Measurements from ENCODE around the gene SELENOP.
"Not testable (repeated sequence)": the region's sequence is repeated elsewhere in the genome, so short reads cannot be mapped to it uniquely, and the experiment has no call there.

SELENOP gene, protein sequence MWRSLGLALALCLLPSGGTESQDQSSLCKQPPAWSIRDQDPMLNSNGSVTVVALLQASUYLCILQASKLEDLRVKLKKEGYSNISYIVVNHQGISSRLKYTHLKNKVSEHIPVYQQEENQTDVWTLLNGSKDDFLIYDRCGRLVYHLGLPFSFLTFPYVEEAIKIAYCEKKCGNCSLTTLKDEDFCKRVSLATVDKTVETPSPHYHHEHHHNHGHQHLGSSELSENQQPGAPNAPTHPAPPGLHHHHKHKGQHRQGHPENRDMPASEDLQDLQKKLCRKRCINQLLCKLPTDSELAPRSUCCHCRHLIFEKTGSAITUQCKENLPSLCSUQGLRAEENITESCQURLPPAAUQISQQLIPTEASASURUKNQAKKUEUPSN

DNA sequence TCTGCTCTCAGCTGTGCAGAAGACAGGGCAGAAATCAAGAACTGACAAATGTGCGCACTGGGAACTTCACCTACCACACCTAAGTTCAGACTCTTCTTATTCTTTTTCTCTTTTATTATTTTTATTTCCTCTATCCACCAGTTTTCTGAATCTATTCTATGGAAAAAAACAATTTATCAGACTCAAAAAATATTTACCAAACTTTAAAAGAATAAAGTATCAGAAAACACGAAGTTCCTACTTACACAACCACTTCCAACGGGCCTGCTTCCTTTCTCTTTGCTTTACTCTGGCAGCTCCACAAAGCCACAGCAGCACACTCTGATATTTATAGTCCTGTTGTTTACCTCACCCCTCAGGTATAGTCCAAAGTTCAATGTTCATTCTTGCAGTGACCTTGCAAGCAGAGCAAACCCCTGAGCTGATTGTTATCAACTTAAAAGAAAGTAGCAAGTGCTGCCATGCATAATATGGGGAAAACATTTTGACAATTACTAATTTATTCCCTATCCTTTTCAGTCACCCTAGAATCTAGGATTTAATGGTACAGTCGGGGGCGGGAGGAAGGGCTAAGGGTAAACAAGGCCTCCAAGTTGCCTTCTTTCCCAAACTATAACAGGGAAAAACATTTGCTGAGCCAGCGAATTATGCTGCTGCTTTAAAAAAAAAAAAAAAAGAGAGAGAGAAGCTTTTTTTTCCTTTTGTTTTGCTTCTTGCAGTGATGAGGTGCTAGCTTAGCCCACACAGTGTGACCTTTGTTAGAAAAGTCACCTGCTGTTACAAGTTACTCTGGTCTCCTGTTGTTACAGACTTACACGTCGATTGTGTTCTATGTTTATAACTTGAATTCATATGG lies at the start of gene SELENOP:
TSS of gene SELENOP (minus strand) at position 302 of the 856 bp plus-strand sequence. CDS start 3,539 bp downstream, outside the sequence.
- peak; percentile 97 for DNase-seq (ENCODE audit: low spot score)

DNA sequence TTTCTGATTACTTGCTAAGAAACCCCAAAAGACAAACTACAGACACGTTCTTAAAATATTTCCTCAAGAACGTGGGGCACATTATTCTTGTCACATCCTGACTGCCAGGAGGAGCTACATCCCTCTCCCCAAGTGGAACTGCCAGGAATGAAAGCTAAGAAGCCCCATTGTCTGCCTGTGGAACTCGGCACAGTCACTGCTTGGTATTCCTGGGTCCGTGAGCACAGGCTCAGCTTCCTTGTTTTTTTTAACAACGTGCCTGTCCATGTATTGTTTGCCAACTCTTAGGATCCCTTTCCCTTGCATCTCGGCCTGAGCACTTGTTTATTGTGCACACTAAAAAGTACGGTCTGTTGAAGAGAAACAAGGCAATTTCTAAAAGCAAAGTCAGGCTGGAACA lies 47.0 kb upstream of the SELENOP start:
- DNase-seq (ENCODE audit: low spot score): peak; percentile 98

DNA sequence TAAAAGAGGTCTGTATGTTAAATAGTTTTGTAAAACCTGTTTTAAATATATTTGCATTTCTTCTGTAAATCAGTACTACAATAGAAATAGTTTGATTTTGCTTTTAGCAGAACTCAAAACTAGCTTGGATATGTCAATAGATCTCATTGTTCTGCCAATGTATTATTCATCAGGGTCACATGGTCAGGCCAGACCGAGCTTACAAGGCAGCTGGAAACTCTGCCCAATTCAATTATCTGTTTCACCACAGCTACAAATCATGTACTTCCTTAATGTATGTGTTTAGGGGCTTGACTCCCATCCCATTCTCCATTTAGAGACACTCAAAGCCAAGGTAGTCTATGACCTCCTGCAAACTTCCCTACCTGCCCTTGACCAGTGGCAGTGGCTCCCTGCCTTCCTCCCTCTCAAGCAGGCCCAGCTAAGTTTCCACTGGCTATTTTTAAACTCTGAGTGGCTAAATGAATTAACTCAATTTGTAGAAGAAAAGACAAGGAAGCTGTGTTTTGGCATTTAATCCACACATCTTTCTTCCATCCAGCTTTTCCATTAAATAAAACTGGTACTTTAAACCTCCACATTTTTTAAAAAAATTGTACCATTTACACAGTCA lies 46.4 kb upstream of the SELENOP start:
- peak; percentile 98 for DNase-seq (ENCODE audit: low spot score)

DNA sequence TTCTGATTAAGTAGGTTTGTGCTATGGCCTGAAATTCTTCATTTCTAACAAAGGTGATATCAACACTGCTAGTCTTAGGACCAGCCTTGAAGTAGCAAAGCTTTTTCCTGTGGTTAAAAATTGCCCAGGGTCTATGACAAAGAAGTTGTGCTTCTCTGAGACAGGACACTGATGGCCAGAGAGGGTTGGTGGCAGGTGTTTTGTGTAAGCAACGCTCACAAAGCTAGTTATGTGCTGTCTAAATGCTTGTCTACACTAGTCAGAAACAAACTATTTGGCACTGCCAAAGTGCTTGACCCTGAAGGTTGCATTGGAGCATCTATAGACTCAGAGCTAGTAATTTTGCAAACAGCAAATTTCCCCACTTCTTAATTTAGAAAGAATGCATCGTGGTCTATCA lies 44.1 kb upstream of the SELENOP start:
- no peak for DNase-seq (ENCODE audit: low spot score)

DNA sequence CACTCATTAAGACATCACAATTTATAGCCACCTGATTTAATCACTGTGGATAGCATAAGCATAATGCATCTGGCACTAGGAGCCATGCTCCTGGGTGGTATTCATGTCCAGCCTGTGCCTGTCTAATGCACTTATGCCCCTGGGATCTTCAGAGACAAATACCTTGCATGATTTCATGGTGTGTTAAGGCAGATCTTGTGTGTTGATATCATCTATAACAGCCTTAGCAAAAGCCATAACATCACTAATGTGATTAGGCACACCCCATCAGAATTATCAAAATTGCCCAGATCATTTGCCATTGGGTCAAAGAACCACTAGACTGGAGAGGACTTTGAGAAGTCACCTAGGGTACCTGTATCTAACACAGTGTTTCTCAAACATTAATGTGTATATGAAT lies 43.7 kb upstream of the SELENOP start:
- no peak for DNase-seq (ENCODE audit: low spot score)

DNA sequence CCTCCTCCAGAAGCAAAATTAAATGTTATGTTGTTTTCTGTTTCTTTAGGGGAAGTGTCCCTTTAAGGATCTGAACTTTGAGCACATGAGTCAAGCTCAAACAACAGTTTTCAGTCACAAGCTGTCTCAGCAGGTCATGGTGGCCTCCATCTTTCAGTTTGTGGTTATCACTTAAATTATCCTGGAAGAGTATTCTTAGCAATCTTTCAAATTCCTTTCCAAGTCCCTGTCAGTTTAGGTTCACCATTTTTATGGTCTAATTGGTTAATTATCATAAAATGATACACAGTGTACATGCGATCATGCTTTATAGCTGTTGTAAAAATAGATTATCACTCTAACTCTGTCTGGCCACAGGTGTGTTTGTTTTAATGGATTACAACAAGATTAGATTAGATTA lies 43.1 kb upstream of the SELENOP start:
- no peak for DNase-seq (ENCODE audit: low spot score)

DNA sequence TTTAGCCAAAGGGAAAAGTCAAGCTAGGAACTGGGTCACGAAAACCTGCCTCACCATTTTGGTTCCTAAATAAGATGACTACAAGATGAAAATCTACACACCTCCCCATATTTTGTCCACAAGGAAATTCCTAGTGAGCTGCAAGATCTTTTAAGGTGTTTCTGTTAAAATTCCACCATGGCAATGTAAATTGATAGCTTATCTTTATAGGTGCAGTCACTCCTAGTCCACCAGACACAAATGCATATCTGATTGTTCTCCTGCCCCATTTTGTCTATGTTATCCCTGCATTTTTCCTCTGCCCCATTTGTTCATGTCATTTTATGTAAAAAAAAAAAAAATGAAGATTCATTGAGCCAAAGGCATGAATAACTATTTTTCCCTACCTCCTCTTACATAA lies 41.1 kb upstream of the SELENOP start:
- DNase-seq (ENCODE audit: low spot score): no peak

DNA sequence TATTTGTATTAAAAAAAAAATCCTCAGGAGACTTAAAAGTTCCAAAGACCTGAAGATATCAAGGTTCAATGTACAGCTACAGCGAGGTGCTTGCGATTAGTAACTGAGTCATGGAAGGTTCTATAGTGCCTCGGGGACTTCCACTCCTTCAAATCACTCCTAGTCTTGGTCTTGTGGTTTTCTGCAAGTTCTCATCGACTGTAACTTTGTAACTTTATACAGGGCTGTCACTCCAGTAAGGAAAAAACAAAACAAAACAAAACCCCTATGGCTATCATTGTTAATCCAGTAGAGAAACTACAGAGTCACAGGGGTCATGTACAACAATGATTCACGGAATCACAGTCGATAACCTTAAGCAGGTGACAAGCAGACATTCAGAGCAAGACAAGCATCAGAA lies 39.8 kb upstream of the SELENOP start:
- no peak for DNase-seq (ENCODE audit: low spot score)

DNA sequence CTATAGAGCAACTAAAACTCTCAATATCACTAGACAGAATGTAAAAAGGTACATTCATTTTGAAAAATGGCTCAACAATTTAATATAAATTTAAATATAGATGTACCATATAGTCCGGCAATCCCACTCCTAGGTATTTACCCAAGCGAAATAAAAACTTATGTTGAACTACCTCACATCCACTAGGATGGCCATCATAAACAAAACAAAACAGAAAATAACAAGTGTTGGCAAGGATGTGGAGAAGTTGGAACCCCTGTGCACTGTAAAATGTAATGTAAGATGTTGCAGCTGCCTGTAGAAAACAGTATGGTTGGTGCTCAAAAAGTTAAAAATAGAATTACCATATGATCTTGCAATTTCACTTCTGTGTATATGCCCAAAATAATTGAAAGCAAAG lies 36.9 kb upstream of the SELENOP start:
- DNase-seq (ENCODE audit: low spot score): no peak

DNA sequence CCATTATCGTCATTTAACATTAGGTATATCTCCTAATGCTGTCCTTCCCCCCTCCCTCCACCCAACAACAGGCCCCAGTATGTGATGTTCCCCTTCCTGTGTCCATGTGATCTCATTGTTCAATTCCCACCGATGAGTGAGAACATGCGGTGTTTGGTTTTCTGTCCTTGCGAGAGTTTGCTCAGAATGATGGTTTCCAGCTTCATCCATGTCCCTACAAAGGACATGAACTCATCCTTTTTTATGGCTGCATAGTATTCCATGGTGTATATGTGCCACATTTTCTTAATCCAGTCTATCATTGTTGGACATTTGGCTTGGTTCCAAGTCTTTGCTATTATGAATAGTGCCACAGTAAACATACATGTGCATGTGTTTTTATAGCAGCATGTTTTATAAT lies 32.7 kb upstream of the SELENOP start:
- DNase-seq (ENCODE audit: low spot score): not testable (repeated sequence)

DNA sequence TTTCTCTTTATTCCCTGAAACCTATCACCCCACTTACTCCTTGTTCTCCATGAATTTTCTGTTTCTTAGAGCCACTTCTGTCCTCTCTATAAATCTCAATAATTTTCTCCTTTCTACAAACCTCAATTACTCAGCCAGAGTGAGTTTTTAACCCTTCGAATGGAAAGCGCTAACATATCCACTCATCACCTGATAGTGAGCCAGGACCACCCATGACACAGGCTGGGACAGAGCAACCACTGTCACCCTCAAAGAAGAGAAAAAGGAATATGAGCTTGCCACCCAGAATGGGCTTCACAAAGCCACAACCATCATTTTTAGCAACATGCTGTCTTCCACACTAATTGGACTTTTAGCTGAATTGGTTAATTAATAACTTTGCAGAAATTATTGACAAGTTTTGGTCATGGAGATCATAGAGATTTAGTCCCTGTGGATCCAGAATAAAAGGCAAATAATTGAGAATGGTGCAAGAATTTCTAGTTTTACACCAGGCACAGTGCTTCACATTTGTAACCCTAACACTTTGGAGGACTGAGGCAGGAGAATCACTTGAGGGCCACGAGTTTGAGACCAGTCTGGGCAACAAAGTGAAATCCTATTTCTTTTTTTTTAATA lies 32.1 kb upstream of the SELENOP start:
- DNase-seq (ENCODE audit: low spot score): no peak

DNA sequence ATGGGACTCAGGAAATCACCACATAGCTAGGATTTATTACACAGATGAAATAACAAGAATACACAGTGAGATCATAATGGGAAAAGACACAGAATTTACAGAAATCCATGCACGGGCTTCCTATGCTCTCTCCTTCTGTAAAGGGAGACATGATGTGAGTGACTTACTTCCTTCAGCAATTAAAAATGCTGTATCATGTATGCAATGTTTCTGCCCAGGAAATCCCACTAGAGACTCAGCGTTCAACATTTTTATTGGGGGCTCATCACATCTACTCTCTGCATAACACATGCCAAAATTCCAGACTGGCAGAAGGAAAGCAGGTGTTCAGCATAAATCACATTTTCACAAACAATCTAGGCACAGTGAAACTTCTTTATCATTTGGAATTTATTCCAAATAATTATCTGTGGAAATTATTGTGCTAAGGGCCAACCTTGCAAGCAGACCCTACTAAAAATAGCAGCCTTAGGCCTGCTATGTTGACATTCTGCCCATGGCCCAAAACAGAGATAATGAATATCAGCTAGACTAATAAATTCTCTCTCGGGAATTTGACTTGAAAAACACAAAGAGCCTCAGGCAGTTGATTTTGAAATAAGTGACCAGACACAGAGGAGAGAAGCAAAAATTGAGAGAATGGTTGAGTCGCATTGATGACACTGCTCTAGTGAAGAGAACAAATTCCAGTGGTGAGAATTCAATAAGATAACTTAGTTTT lies 31.4 kb upstream of the SELENOP start:
- DNase-seq (ENCODE audit: low spot score): no peak

DNA sequence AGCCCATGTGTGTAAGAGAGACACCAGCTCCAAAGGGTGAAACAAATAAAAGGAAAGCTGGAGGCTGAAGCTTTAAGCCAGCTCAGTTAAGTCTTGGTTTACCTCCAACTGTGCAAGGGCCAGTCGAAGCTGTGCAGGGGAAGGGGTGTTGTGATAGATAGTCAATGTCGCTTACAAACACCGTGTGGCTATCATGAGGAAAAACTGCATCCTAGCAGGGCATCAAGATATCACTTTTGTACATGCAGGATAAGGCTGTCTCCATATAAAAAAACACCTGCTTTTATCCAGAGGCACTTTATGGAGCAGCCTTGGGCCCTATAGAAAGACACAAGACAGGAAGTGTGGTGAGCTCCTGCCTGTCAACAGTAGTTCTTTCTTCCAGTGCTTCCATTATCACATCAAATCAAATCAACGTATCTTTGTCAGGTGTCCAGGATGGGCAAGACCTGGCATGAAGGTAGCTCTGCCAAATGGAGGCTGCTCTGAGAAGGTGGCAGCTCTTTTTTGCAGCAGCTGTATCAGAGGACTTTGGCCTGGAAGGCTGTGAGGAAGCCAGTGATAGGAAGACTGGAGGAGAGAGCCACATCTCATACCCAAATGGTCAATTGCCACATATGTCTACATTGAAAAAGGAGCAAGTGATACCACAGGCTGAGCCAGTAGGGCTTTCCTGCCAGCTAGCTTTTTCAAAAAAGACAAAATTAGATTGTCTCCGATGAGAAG lies 29.3 kb upstream of the SELENOP start:
- DNase-seq (ENCODE audit: low spot score): no peak

DNA sequence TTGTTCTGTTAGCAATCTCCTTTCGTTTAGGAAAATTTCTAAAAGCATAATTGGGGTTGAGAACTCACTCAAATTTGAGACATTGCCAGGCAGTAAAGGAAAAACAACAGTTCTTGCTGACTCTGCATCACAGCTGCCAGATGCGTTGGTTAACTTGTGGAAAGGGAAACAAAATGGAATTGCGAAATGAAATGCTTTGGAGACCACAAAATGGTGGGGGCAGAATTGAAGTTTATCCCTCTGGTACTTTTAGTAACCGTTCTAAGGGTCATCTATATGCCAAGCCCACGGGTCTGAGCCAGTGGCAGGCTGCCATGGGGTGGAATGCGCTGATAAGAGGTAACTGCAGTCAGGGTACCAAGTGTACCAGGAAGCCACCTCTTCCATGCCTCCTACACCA lies 28.6 kb upstream of the SELENOP start:
- no peak for DNase-seq (ENCODE audit: low spot score)

DNA sequence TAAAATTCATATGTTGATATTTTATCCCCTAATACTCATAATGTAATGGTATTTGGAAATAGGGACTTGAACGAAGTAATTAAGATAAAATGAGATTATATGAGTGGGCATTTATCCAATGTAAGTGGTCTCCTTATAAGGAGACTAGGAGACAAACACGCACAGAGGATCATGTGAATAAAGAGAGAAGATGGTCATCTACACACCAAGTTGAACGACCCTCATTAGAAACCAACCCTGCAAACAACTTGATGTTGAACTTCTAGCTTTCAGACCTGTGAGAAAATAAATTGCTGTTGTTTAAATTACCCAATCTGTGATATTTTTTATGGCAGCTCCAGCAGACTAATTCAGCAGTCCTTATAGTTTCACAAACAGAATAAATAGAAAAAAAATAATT lies 27.5 kb upstream of the SELENOP start:
- DNase-seq (ENCODE audit: low spot score): no peak

DNA sequence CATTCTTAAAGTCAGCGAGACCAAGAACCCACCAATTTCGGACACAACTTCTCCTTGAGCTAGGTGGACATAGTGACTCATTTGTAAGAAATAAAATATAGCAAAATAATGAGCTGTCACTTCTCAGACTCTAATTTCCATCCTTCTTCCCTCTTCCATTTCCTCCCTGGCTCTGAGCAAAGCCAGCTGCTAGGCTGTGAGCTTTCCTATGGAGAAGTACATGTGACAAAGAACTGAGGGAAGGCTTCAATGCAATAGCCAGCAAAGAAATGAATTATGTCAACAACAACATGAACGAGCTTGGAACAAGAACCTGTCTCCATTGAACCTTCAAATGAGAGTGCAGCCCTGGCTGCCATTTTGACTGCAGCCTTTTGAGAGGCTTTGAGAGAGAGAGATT lies 25.9 kb upstream of the SELENOP start:
- DNase-seq (ENCODE audit: low spot score): no peak

DNA sequence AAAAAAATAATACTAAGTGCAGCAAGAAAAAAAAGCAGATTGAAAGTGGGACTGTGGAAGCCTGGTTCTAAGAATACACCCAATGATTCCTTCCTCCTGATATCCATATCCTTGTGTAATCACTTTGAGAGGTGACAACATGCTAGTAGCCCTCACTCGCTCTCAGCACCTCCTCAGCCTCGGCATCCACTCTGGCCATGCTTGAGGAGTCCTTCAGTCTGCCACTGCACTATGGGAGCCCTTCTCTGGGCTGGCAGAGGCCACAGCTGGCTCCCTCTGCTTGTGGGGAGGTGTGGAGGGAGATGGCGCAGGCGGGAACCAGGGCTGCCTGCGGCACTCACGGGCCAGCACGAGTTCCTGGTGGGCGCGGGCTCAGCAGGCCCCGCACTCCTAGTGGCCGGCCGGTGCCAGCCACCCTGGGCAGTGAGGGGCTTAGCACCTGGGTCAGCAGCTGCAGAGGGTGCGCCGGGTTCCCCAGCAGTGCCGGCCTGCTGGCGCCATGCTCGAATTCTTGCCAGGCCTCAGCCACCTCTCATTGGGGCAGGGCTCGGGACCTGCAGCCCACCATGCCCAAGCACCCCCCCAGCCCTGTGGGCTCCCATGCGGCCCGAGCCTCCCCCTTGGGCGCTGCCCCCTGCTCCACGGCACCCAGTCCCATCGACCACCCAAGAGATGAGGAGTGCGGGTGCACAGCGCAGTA lies 24.5 kb upstream of the SELENOP start:
- no peak for DNase-seq (ENCODE audit: low spot score)

DNA sequence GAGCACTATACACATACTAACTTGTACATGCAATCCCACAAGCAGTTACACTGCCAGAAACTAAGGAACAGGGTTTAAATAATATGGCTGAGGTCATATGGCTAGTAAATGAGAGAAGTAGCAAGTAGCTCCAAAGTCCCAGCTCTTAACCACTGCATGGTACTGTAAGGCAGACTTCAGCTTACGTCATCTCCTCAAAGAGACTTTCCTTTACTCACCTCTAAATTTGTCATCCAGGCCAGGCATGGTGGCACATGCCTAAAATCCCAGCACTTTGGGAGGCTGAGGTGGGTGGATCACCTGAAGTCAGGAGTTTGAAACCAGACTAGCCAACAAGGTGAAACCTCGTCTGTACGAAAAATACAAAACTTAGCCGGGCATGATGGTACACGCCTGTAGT lies 20.4 kb upstream of the SELENOP start:
- no peak for DNase-seq (ENCODE audit: low spot score)

DNA sequence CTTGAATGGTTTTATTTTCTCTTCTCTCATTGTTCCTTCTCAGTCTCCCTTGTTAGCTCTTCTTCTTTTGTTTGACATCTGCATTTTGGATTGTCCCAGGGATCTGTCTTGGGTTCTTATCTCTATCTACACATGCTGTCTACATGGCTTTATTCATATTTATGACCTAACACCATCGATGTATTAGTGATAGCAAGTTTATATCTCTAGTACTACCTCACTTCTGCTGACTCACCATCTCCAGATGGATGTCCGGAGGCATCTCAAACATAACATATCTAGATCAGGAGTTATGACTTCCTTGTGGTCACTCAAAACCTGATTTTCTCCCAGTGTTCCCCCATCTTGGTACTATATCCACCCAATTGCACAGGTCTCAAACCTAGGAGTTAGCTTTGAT lies 19.2 kb upstream of the SELENOP start:
- DNase-seq (ENCODE audit: low spot score): no peak

DNA sequence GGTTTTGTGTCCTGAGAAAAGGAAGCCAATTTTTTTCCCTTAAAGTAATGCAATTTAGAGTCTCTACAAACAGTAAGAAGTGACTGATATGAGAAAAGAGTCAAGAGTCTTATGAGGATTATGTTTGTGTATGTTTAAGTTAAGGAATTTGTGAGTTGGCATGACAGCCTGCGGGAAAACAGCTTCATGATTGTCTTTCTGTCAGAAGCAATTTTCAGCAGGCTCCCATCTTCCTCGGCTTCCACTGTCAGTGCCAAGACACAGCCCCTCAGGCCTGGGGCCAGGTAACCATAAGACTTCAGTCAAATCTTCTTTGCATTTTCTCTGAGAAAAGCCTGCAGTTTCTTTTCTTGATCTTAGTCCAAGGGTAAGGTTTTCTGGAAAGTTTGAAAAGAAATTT lies 17.0 kb upstream of the SELENOP start:
- no peak for DNase-seq (ENCODE audit: low spot score)

All from pons (tissue), 1 donor.